DMS114 treated with DMSO at 0.1 percent for 48 hours (cell line): Measurements from ENCODE around the gene P4HA3.

Experiments used
- DNase-seq: peaks from one replicate; lab custom pipeline; 2025; ENCODE audit not compliant: unreplicated experiment; lab: John Stamatoyannopoulos, UW

Gene P4HA3

DNA sequence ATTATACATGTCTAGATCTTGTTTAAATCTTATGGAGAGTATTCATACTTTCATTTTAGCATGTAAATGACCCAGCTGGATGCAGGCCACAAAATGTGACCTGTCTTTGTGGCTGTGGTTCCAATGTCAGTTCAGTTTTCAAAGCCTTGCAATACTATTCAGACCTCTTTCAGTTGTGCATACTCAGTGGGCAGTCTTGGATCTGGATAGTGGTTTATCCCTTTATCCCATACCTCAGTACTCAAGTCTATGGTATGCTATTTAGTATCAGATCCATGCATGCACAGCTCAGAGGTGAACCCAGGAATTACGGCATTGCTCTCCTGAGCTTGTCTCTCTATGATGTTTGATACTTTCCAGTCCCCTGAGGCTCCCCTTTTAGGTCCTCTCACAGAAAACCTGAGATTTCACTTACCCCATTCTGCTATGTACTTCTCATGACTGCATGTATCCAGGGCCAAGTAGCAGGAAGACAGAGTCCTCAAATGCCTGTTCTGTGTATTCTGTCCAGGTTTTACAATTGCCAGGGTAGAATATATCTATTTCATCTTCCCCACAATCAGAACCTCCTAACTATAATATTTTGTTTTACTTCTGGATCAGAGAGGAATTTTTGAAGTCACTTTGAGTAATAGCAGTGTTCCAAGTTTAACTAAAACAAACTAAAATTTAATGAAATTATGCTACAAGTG, 6.9 kb upstream of the P4HA3 start:
- no peak for DNase-seq

DNA sequence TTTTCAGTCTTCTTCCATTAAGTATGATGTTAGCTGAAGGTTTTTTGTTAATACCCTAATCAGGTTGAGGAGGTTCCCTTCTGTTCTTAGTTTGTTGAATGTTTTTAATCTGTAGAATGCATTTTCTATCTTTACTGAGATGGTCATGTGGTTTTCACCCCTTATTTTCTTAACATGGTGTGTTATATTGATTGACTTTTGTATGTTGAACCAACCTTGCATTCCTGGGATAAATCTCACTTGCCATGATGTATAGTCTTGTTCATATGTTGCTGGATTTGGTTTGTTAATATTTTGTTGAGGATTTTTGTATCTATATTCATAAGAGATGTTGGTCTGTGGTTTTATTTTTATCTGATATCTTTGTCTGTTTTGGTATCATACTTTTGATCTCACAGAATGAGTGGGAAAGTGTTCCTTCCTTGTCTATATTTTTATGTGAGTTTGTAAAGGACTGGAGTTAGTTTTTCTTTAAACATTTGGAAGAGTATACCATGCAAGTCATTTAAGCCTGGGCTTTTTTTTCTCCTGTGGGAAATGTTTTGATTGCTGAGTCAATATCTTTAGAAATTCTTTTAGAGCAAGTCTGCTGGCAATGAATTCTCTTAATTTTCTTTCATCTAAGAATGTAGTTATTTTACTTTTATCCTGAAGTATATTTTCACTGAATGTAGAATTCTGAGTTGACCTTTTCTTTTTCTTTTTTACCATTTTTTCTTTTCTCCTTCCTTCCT, 5.5 kb upstream of the P4HA3 start:
- DNase-seq = no peak

DNA sequence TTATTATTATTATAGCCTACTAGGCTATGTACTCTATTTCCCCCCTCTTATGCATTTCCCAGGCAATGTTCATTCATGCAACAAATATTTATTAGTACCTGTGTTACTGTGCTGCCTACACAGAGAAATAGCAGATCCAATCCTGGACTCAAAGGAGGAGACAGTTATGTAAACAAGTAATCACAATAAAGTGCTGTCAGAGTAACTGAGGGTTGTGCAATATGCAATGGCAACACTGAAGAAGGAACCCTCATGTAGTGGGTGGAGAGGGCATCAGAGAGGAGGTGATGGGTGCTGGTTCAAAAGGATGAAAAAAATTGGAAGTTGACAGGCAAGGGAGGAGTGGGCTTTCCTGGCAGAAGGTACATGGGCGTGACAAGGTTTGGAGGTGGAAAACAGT, 886 bp upstream of the P4HA3 start:
- DNase-seq = no peak

DNA sequence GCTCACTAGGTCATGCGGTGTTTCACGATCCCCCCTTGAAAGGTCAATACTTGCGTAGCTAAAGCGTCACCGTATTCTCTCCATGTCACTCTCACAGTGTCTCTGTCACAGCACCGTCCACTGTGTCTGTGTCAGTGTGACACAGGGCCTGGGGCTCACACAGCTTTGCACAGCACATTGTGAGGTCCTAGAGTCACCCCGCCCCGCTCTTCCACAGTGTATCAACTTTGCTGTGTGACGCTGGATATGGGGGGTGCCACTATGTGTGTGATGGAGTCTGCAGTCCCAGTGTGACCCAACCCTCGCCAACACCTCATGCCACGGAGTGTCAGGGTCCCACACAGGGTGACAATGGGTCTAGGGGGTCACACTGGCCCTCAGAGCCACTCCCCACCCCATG, 583 bp downstream of the P4HA3 start:
- no peak for DNase-seq

DNA sequence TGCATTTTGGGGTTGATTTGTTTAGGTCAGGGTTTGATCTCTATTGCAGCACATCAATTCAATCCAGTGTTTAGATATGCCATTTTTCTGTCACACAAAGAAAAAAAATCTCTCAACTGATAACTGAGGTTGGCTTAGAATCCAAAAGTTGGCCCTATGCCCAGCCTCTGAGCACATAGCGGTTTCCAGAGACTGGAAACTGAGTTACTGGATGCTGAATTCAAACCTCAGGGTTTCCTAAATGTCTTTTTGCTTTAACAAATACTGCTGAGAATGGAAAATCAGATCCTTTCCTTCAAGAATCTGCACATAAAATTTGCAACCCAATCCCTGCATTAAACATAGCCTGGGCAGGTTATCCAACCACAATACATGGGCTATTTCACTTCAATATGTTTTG, 4.0 kb downstream of the P4HA3 start:
- DNase-seq = no peak

DNA sequence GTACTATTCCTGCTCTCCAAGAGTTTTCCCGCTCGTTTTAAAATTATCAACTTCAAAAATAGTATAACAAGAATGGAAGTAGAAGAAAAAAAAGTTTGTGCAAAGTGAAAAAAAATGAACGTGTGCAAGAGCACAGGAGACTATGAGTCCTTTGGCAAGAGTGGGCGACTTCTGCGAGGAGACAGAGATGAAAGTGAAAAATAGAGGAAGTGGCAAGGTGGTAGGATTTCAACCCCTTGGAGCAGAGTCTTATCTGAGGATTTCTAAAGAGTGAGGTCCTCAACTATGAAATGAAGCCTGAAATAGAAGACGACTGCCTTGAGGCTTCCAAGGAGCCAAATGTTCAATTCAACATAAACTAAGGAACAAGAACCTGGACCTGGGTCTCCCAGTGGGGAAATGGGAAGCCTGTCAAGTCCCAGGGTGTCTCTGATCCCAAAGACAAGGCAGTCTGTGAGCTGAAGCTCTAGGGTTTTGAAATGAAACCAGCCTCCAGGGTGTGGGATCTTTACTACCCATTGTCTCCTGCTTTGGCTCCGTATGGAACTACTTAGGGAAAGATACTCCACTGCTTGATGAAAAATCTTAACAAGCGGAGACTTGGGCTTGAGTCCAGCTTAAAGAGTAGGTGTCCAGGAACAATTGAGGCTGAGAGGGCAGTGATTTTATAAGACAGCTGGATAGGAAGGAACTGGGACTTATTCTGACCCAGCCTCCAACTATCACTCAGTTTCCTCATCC, 4.8 kb downstream of the P4HA3 start:
- DNase-seq = no peak

DNA sequence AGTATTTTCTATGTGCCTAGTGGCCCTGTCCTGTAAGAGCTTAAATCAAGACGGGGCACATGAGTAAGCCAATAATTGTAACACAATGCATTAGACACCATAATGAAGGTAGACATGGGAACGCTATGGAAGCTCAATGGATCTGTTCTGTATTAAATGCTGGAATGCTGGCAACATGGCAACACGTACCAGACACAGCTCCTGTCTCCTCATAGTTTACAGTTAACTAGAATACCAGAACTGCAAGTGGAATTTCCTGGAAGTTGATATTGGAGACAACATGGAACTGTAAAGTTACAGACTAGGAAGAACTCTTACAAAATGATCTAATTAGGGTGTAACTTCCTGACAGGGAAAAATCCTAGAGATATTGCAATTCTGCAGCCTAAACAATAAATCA, 12.4 kb downstream of the P4HA3 start:
- DNase-seq = no peak

DNA sequence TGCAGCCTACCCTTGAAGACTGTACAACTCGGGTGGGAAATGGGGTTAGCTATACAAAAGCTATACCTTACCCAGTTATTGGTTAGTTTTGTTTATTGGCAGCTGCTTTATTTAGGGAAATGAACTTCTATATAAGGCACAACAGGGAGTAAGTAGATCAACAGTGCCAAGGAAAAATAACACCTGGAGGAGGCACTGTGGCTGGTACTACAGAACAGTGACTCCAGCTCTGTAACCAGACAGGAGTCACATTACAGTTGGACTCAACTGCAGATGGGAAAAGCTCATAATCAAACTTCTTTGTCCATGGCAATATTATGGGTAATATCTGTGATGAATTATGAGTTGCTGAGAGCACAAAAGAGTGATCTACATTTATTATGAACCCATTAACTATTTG, 14.0 kb downstream of the P4HA3 start:
- no peak for DNase-seq

DNA sequence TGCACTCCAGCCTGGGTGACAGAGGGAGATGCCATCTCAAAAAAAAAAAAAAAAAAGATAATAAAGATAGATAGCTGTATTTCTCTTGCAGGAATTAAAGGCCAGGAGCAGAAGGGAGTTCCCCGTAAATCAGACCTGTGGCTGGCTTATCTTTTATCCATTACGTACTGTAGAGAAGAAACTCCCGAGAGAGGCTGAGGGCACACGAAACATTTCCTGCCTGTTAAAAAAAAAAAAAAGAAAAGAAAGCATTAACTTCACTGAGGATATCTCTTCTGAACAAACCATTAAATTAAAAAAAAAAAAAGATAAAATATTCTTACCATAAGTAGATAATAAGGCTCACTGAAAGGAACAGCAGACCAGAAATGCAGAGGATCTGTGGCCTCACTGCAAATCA, 22.5 kb downstream of the P4HA3 start:
- no peak for DNase-seq

DNA sequence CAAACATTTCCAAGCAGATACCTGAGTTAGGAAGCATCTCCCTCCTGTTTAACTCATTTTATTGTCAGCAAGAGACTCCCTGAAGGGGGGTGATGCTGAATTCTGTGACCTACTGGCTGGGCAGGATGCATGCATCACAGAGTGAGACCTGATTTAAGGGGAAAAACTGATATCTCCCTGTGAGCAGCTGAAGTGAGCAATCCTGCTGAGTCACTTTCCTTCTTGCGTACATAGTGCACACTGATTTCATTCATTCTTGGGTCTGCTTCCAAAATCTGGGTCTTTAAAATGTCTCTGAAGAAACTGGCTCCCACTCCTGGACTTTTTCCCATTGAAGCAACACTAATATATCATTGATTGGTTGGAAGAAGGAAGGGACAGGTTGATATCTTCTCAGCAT, 23.3 kb downstream of the P4HA3 start:
- DNase-seq = no peak

DNA sequence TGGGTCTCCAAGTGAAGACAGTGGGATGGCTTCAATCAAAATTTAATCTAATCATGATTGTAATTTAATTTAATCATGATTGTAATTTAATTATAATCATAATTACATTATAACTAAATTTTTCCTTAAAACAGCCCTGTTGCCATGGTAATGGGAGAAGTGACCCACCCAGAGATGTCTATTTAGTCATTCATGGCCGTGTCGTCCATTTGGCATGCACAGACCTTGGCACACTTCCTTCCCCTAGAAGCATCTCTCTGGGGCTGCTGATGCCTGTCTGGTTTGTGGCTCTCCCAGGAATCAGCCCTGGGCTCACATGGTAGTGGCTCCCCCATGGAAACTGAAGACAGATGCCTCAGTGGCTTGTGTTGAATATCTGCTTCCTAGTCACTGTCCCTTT, 27.0 kb downstream of the P4HA3 start:
- DNase-seq = no peak

DNA sequence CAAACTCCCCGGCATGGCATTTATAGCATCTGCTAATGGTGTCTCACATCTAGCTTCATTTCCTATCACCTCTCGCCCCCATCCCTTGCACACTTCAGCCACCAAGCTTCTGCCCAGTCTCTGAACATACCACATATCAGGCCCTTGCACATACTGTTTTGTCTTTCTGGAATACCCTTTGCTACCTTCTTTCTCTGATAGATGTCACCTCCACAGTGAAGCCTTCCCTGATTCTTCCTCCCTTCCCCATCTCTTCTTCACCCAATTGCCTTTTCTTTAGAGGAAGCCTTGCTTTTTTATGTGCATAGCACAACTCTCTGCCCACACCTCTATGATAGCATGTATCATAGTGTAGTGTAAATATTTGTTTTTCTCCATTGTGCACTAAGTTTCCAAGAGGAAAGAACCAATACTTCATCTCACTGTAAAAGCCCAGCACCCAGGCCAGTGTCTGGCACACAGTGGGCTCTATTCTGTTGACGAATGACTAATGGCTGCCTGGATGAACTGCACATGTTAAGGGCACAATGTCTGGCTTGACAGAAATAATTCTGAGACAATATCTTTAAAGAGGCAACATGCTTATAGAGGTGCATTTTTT, 27.8 kb downstream of the P4HA3 start:
- no peak for DNase-seq

DNA sequence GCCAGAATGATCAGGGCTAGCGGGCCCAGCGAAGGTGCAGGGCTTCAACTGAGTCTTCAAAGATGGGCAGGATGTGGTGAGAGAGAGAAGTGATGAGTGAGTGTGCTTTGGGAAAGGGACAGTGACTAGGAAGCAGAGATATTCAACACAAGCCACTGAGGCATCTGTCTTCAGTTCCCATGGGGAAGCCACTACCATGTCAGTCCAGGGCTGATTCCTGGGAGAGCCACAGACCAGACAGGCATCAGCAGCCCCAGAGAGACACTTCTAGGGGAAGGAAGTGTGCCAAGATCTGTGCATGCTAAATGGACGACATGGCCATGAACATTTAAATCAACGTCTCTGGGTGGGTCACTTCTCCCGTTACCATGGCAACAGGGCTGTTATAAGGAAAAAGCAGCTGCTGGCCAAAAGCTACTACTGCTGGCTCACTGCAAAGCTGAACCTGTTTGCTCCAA, 28.5 kb downstream of the P4HA3 start:
- DNase-seq = no peak

DNA sequence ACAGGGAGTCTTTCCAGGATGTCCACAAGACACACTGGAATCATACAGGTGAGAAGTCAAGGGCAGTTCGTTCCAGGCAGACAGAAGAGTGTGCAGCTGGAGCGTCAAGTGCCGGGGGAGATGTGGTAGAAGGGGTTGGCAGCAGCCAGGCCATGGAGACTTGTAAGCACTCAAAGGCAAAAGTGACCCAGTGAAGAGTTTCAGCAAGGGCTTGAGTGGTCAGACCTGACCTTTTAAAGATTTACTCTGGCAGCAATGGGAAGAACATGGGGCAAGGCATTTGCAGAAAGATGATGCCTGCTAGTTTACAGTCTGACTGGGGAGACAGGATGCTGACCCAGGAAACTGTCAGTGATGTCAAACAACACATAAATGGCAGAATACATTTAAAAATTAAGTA, 29.0 kb downstream of the P4HA3 start:
- DNase-seq = no peak

DNA sequence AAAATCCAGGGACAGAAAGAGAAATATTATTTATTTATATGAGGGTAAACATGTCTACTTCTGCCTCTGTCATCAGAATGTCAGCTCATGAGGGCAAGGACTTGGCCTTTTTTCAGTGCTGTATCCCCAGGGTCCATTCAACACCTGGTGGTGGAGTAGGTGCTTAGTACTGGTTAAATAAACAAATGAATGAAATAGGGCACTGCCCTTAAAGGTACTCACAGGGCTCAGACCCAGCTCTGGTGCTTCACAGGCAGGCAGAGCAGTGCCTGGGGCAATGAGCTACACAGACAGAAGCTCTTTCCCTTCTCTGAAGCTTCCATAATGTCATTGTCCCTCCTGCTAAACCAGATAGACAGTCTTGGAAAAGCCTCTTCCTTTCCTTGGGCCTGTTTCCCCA, 30.9 kb downstream of the P4HA3 start:
- DNase-seq = no peak

DNA sequence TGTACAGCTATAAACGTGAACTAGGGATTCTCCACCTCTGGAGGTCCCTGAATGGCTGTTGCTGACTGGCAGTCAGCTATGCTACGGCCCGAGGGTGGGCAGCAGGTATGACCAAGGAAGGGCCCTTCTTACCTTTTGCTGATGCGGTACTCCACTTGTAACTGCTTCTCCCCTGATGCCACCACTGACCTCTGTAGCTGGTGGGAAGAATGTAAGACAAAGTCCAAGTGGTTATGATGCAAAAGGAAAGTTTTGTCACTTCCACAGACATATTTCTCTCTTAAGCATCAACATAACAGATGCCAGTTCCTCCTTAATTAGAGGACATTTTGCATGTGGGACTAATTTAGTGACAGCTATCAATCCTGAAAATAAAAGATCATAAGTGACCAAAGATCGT, 32.2 kb downstream of the P4HA3 start:
- no peak for DNase-seq

DNA sequence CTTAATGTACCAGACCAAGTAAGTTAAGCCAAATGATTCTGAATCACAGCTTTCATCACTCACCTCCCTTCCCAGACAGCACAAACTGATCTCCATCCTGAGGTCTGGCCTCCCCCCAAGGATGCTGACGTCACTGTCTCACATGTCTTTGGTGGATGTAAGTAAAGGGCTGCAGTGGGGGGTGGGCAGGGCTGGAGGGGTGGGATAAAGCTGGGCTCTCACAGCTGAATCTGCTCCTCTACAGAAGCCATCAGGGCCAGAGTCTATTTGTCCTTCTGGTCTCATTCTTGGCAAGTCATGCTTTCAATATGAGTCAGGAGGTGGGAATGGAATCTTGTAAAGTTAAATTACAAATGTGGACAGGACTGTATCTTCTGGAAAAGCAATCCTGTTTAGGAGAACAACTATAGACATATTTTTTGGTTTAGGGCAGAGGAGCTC, 32.7 kb downstream of the P4HA3 start:
- DNase-seq = no peak

DNA sequence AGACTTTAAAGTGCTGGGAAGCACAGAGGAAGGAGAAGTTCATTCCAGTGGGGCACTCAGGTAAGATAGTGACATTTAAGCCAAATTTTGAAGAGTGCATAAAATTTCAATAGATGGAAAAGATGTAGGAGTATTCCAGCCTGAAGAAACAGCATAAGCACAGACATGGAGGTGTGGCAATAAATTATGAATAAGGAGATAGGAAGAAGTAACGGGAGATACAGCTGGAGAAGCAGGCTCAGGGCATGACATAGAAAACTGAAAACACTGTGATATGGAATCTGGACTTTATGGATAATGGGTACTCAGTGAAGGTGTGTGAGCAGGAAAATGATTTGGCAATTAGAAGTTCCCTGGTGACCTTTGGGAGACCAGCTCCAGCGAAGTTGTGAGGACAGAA, 33.3 kb downstream of the P4HA3 start:
- DNase-seq = no peak

DNA sequence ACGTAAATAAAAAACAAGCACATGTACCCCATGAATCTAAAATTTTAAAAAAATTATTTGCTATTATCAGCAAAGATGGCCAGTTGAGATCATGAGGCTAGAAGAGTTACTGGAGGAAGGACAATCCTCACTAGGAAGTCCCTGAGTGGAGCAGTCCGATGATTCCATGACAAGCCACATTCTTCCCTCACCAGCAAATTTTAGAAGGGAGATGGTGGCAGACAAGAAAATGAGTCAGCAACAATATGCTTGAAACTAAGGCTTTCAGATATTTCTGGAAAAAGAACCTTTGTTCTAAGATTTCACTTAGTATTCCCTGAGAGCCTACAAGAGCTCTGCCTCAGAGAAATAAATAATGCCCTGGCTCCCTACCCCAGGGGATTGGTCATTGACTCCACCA, 34.9 kb downstream of the P4HA3 start:
- no peak for DNase-seq

DNA sequence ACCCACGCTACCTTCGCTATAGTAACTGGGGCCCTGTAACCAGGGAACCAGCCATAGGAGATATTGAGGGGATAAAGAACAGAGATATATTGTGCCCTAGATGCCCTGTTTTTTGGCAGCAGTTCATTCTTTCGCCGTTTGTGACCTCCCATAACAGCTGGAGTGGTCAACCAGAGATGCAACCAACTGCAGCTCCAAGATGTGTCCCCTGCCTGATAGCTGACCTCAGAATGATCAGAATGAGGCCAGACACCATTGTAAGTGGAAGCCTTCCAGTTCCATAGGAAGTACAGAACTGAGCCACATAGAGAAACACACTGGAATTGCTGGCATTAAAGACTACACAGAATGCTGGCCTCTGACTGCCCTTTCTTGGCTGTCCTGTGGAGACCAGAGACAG, 39.2 kb downstream of the P4HA3 start:
- DNase-seq = no peak

DNA sequence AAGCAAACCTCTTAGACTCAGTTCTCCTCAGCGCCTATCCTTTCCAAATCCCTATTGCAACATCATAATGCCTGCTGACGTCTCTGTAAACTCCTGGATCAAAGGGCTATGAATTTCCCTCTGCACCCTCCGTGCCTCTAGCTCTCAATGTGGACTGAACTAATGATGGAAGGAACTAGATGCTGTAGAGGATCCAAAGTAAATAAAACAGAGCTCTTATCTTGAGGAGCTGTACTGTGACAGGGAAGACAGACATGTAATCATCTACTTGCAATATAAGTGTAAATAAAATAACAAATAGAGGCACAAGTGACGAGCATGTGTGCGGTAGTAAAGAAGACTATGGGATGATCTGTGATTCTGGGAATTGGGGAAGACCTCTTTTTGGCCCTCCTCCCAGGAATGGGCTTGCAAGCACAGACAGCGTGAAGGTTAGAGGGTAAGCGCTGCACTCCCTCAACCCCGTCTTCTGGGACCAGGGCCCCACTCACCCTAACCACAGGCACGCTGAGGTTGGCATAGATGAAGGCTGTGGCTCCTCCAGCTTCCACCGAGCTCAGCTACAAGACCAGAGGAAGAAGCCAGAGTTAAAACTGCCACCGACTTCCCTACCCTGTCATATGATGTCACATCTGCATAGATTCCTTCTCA, 42.2 kb downstream of the P4HA3 start:
- no peak for DNase-seq
